Spinal cord (tissue), 10 donors: ENCODE data around the gene ST8SIA2. TPM values are rescaled to one million over a fixed set of nuclear protein-coding genes. Genes with fewer than 3 reads are reported as not detected.

ENCODE experiments used
- DNase-seq, 6 donors: peaks; one replicate each; pipeline versions ENCODE4 v3.0.0 to v3.0.0-alpha.2; 2013 to 2015; ENCODE audit warnings: low spot score in 6 of 6, low read depth in 4 of 6
- H3K27ac ChIP-seq: one replicate; pipeline ENCODE4 v1.5.1; 2013; ENCODE audit warnings: low read depth, low read length, control low read depth
- H3K27me3 ChIP-seq: one replicate; pipeline ENCODE4 v1.6.1; 2013; ENCODE audit warnings: low read length; ENCODE audit not compliant: control insufficient read depth, insufficient read depth
- H3K36me3 ChIP-seq: one replicate; pipeline ENCODE4 v1.6.1; 2013; ENCODE audit warnings: low read length; ENCODE audit not compliant: control insufficient read depth, insufficient read depth
- H3K4me1 ChIP-seq: one replicate; pipeline ENCODE4 v1.6.1; 2013; ENCODE audit warnings: low read length; ENCODE audit not compliant: control insufficient read depth, insufficient read depth
- H3K4me3 ChIP-seq: one replicate; pipeline ENCODE4 v1.5.1; 2013; ENCODE audit warnings: low read depth, low read length, control low read depth
- H3K9me3 ChIP-seq: one replicate; pipeline ENCODE4 v1.6.1; 2013; ENCODE audit warnings: low read length; ENCODE audit not compliant: control insufficient read depth, insufficient read depth
- WGBS: methylation state at CpG from one replicate; pipeline ENCODE4 v1.1.5; 2013; ENCODE audit warnings: missing lambda C conversion rate; ENCODE audit not compliant: insufficient coverage; 5-methylcytosine and 5-hydroxymethylcytosine counted together
- polyA plus RNA-seq, 2 donors: library from polyadenylated mRNA; unstranded; fragments of 120-200 nt; gene quantifications; one replicate each; pipeline ENCODE4 v1.2.1, GENCODE V29; 2013; ENCODE audit not compliant: insufficient read length in 2 of 2
- total RNA-seq, 2 donors: library from RNA; depleted of rRNA in 1 of 2; stranded (reverse); fragments of 120-200 nt in 1 of 2; fragments of >200 nt in 1 of 2; gene quantifications; one replicate each; pipeline versions ENCODE4 v1.2.3 to v1.2.4, GENCODE V29; 2013 to 2014
- donor health status: healthy.

Gene ST8SIA2
- total and polyA plus RNA-seq, 4 donors: 8.5 to 26.7 (median 16.5) TPM

DNA sequence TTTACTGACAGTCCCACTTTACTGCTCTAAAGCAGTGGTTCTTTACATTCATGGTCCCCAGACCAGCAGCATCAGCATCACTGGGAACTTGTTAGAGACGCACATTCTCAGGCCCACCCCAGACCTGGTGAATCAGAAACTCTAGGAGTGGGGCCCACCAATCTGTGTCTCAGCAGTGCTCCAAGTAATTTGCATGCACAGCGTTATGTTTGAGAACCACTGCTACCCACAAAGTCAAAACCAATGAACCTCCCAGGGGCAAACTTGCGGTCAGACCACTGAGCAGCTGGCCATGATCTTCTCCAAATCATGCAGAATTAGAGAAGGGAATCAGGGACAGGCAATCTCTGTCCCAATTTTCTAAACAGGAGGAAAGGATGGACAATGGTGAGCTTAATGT is 58.5 kb downstream of the ST8SIA2 start:
- Histone ChIP-seq H3K4me1 (peaks cover 14% of the 10 kb centered on the region), H3K36me3 (peaks cover 10% of the 10 kb centered on the region), H3K27ac (no peak overlapping the region), H3K27me3 (no peaks in the 10 kb centered on the region), H3K4me3 (no peak overlapping the region), H3K9me3 (no peaks in the 10 kb centered on the region)
- WGBS: 61% methylated on average over 3 of the region's 3 CpGs
- DNase-seq: no peak

DNA sequence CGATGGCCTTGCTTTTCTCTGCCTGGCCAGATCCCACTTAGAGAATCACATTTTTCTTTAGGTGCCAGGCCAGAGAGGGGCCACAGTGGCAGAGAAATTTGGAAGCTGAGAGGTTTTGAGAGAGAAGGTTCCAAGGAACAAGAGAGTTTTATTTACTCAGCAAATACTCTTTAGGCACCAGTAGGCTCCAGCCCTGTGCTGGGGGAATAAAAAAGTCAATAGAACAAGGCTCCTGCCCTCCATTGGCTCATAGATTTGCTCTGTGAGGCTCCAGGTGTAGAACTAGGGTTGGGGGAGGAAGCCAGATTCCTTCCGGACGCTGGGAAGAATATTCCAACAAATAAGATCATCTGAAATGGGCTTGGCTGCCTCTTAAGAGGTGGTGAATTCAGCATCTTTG is 59.9 kb downstream of the ST8SIA2 start:
- Histone ChIP-seq H3K9me3 (no peaks in the 10 kb centered on the region), H3K27ac (no peak overlapping the region), H3K4me3 (no peak overlapping the region), H3K4me1 (peaks cover 18% of the 10 kb centered on the region), H3K36me3 (peaks cover 7% of the 10 kb centered on the region), H3K27me3 (no peaks in the 10 kb centered on the region)
- no peak for DNase-seq
- WGBS: no CpG with 5 or more reads among the region's 3 CpGs

DNA sequence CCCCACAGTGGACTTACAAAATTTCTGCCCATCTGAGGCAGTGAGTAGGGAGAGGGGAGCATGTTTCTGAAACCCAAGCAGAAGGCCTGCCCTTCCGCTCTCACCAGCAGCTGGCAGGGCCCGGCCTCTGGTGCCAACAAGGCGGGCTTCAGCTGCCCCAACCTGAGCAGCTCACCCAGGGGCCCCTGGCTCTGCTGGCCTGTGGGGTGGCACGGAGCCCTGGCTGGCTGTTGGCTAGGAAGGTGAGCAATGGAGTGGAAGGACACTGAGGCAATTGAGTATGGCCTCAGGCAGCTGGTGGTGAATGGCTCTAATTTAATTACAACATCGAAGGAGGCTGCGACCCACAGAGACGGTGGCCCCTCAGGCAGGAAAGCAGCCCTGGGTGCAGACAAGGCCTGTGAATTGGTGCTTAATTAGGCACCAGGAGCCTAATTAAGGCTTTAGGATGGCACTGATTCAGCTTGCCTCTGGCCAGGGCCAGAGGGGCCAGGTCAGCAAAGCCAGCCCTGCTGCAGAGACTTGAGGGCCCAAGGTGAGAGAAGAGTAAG is 60.9 kb downstream of the ST8SIA2 start:
- Histone ChIP-seq H3K4me1 (peaks cover 21% of the 10 kb centered on the region), H3K4me3 (no peak overlapping the region), H3K27ac (no peak overlapping the region), H3K36me3 (peaks cover 10% of the 10 kb centered on the region), H3K9me3 (no peaks in the 10 kb centered on the region), H3K27me3 (no peaks in the 10 kb centered on the region)
- WGBS: 67% methylated on average over 7 of the region's 7 CpGs
- peak in 1 of 6 donors; percentile 60 for DNase-seq

DNA sequence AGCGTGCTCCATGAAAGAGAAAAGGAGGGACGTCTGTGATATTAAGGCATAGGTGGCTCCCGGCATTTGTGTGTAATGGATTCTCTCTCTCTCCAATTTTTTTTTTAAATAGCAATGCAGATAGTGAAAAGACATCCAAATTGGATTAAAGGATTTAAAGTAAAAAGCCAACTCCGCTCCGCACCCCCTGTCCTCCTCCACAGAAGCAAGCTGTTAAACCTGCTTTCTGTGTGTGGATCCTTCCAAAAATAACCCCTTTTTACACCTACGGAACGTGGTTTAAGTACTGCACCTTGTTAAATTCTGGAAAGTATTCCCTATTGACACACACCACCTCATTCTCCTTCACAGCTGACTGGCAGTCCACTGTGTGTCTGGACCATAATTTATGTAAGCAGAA is 61.6 kb downstream of the ST8SIA2 start:
- Histone ChIP-seq H3K9me3 (no peaks in the 10 kb centered on the region), H3K4me3 (no peak overlapping the region), H3K27me3 (no peaks in the 10 kb centered on the region), H3K27ac (no peak overlapping the region), H3K36me3 (peaks cover 10% of the 10 kb centered on the region), H3K4me1 (peaks cover 21% of the 10 kb centered on the region)
- no peak for DNase-seq
- no CpG with 5 or more reads among the region's 7 CpGs for WGBS

DNA sequence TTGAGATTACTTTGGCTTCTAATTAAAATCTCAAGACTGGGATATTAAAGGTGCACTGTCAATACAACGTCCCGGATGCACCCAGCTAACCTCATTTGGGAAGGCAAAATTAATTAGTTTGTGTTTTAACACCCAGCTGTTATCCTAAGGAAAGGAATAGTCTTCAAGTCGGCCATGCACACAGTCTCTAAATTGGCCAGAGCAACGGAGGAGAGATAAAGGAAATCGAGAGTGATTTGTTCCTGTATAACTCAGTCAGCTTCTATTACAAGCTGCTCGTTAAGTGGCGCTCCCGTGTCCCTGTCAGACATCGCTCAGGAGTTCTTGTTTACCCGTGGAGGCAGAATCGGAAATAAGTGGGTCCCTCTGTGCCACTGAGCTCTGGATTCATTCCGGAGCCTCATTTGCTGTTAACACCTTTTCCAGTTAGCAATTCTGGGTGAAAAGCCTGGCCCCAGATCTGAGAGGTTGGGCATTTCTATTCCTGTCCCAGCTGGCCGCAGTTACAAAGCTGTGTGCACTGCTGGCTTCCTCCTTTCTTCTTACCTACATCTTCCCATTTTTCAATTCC is 63.9 kb downstream of the ST8SIA2 start:
- H3K4me3 ChIP-seq: no peak overlapping the region
- H3K27ac ChIP-seq: no peak overlapping the region
- peak in 4 of 6 donors; percentile 26 to 91 (median 45) for DNase-seq
- peaks cover 24% of the 10 kb centered on the region for H3K4me1 ChIP-seq
- WGBS: 53% methylated on average over 11 of the region's 13 CpGs
- peaks cover 7% of the 10 kb centered on the region for H3K36me3 ChIP-seq
- H3K27me3 ChIP-seq: no peaks in the 10 kb centered on the region
- H3K9me3 ChIP-seq: no peaks in the 10 kb centered on the region

DNA sequence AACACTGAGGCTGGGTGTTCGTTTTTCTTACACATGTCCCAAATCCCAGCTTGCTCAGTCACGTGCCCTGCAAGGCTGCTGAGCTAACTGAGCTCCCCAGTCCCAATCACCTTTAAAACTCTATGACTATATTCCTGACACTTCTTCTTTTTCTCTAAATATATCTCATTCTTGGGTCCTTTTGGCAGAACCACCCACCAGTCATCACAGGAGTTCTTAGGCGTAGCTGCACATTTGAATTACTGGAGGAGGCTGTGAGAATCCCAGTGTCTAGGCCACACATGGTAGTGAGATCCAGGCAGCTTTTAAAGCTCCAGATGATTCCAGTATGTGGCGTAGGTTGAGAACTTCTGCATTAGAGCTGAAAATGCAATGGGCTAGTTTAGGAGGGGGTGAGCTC is 66.3 kb downstream of the ST8SIA2 start:
- peaks cover 18% of the 10 kb centered on the region for H3K4me1 ChIP-seq
- H3K36me3 ChIP-seq: peaks cover 9% of the 10 kb centered on the region
- H3K4me3 ChIP-seq: no peak overlapping the region
- H3K9me3 ChIP-seq: no peaks in the 10 kb centered on the region
- H3K27me3 ChIP-seq: no peaks in the 10 kb centered on the region
- WGBS: 100% methylated on average over 4 of the region's 4 CpGs
- no peak for DNase-seq
- no peak overlapping the region for H3K27ac ChIP-seq

DNA sequence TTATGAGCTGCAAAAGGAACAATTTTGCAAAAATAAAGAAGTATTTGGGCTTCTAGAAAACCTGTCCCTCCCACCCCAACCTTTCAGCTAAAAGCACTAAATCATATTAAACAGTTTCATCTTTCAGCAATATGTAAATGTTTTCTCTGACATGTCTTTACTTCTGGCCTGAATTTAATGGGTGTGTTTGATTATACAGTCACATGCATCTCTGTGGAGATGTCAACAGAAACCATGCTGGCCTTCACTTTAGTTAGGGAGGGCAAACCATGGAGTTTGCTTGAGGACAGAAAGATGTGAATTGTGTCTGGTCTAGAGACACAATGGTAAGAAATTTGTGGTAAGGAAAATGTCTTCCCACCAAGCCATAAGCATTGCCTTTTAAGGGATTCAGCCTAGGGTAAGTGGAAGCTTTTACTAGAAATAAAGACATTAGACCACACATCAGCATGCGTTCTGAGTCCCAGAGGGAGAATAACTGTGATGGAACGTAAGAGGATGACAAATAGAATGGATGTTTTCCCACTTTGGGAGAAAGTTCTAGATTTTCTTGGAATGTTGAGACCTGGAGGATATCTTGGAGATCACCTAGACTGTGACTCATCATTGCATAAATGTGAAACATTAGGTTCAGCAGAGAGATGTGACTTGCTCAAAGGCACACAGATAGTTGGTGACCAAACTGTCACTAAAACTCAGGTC is 68.9 kb downstream of the ST8SIA2 start:
- H3K4me3 ChIP-seq: no peak overlapping the region
- H3K4me1 ChIP-seq: peaks cover 10% of the 10 kb centered on the region
- H3K9me3 ChIP-seq: no peaks in the 10 kb centered on the region
- DNase-seq: no peak
- H3K27me3 ChIP-seq: no peaks in the 10 kb centered on the region
- peaks cover 18% of the 10 kb centered on the region for H3K36me3 ChIP-seq
- WGBS: 93% methylated on average over 2 of the region's 2 CpGs
- H3K27ac ChIP-seq: no peak overlapping the region

DNA sequence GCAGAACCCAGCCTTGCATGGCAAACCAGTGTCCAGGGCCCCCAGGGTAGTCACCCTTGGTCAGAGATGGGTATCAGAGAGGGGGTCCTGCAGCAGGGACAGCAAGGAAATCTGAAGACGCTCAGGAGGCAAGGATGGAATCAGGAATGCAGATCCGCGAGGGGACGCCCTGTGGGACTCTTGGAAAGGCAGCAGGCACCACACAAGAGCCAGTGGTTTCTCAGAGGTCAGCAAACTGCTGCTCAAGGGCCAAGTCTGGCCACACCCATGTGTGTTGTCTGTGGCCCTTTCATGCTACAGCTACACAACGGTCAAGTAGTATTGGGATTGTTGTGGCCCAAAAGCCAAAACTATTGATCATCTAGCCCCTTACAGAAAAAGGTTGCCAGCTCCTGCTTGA is 69.7 kb downstream of the ST8SIA2 start:
- WGBS: 73% methylated on average over 5 of the region's 5 CpGs
- Histone ChIP-seq H3K27ac (no peak overlapping the region), H3K9me3 (no peaks in the 10 kb centered on the region), H3K36me3 (peaks cover 18% of the 10 kb centered on the region), H3K4me1 (peaks cover 8% of the 10 kb centered on the region), H3K4me3 (no peak overlapping the region), H3K27me3 (no peaks in the 10 kb centered on the region)
- no peak for DNase-seq

DNA sequence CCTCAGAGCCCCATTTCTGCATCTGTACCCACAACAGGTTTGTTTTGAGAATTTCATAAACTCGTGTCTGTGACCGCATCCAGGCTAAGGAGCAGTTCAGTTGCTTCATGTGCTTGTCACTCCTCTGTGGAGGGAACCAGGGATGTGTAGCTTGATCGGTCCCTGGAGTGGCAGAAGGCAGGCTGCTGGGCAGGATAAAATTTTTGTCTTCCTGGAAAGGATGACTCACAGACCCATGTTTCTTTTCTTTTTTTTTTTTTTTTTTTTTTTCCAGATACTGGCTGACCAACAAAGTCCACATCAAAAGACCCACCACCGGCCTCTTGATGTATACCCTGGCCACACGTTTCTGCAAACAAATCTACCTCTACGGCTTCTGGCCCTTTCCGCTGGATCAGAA is 70.1 kb downstream of the ST8SIA2 start:
- 90% methylated on average over 6 of the region's 7 CpGs for WGBS
- peaks cover 18% of the 10 kb centered on the region for H3K36me3 ChIP-seq

DNA sequence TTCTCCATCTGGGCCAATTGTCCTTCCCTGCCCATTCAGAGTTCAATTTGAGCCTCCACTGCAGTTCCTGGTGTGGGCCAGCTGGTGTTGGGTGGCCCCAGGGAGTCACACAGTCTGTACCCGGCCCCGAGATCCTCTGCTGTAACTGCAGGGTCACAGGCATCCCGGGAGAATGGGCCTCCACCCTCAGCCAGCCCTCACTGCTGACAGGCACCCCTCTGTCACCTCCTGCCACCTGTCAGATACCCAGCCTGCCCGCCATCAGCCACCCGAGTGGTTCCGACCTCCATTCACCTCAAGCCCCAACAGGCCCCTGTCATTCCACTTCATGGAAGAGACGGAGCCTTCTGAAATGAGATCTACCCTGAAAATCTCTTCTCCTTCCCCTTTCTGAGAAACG is 73.2 kb downstream of the ST8SIA2 start:
- no peak overlapping the region for H3K4me3 ChIP-seq
- DNase-seq: no peak
- no peaks in the 10 kb centered on the region for H3K27me3 ChIP-seq
- H3K36me3 ChIP-seq: peaks cover 16% of the 10 kb centered on the region
- no peaks in the 10 kb centered on the region for H3K9me3 ChIP-seq
- no peaks in the 10 kb centered on the region for H3K4me1 ChIP-seq
- H3K27ac ChIP-seq: no peak overlapping the region
- 88% methylated on average over 8 of the region's 8 CpGs for WGBS

More for the DNA sequence above, 70.1 kb downstream of the ST8SIA2 start:
- H3K27me3 ChIP-seq: no peaks in the 10 kb centered on the region
- H3K4me3 ChIP-seq: no peak overlapping the region
- no peak for DNase-seq
- H3K9me3 ChIP-seq: no peaks in the 10 kb centered on the region
- H3K27ac ChIP-seq: no peak overlapping the region
- peaks cover 4% of the 10 kb centered on the region for H3K4me1 ChIP-seq
